ENCODE results near the gene SLC46A3.
"Not testable (repeated sequence)": the region's sequence is repeated elsewhere in the genome, so short reads cannot be mapped to it uniquely, and the experiment has no call there.

The SLC46A3 gene

GRCh38 chr13:28685892-28686291 lies 32.9 kb downstream of the SLC46A3 start:
- H3K79me2 ChIP-seq = no peaks in the 10 kb centered on the region
- no peaks in the 10 kb centered on the region for H3K27me3 ChIP-seq (ENCODE audit: control insufficient read depth, insufficient read depth, low read length)
- no peak overlapping the region for H2AFZ ChIP-seq
- TF ChIP-seq, protein P1, sequence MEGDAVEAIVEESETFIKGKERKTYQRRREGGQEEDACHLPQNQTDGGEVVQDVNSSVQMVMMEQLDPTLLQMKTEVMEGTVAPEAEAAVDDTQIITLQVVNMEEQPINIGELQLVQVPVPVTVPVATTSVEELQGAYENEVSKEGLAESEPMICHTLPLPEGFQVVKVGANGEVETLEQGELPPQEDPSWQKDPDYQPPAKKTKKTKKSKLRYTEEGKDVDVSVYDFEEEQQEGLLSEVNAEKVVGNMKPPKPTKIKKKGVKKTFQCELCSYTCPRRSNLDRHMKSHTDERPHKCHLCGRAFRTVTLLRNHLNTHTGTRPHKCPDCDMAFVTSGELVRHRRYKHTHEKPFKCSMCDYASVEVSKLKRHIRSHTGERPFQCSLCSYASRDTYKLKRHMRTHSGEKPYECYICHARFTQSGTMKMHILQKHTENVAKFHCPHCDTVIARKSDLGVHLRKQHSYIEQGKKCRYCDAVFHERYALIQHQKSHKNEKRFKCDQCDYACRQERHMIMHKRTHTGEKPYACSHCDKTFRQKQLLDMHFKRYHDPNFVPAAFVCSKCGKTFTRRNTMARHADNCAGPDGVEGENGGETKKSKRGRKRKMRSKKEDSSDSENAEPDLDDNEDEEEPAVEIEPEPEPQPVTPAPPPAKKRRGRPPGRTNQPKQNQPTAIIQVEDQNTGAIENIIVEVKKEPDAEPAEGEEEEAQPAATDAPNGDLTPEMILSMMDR (IDR thresholded peaks at IDR 0.05) = no peak
- H3K36me3 ChIP-seq (ENCODE audit: control insufficient read depth, insufficient read depth, low read length) = no peaks in the 10 kb centered on the region
- H3K9me3 ChIP-seq (ENCODE audit: control insufficient read depth, low read length) = no peaks in the 10 kb centered on the region
- H3K4me1 ChIP-seq = no peaks in the 10 kb centered on the region
- no peak overlapping the region for H3K4me3 ChIP-seq (ENCODE audit: low read depth, low read length)
- H3K27ac ChIP-seq = no peak overlapping the region
- no peak overlapping the region for H3K9ac ChIP-seq
- no peak overlapping the region for H3K4me2 ChIP-seq (ENCODE audit: low read length)

- TF ChIP-seq, protein P1 (IDR thresholded peaks at IDR 0.05) = no peak
These were observed 33.7 kb downstream of the SLC46A3 start for GRCh38 chr13:28685114-28685513.

DNA sequence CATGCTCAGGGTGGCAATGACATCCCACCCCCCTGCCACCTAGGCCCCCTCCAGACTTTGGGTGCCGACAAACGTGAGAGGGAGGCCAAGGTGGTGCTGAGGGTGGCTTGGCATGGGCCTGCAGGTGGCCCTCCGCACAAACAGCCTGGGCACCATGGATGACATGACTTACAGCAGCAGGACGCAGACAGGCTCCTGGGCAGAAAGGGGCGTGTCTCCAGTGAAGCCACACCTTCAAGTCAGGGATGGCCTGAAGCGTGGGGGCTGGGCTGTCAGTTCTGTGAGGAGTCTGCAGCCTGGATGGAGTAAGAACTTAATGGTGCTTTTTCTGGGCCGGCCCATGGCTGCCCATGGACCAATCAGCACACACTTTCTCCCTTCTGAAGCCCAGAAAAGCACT lies 34.5 kb downstream of the SLC46A3 start:
- no peaks in the 10 kb centered on the region for H3K36me3 ChIP-seq (ENCODE audit: control insufficient read depth, insufficient read depth, low read length)
- no peaks in the 10 kb centered on the region for H3K4me1 ChIP-seq
- no peaks in the 10 kb centered on the region for H3K27me3 ChIP-seq (ENCODE audit: control insufficient read depth, insufficient read depth, low read length)
- H3K9me3 ChIP-seq (ENCODE audit: control insufficient read depth, low read length) = no peaks in the 10 kb centered on the region
- no peak overlapping the region for H3K9ac ChIP-seq
- H3K4me3 ChIP-seq (ENCODE audit: low read depth, low read length) = no peak overlapping the region
- no peak overlapping the region for H2AFZ ChIP-seq
- no peak overlapping the region for H3K4me2 ChIP-seq (ENCODE audit: low read length)
- no peaks in the 10 kb centered on the region for H3K79me2 ChIP-seq
- TF ChIP-seq, protein P1 (IDR thresholded peaks at IDR 0.05) = no peak
- no peak overlapping the region for H3K27ac ChIP-seq

More at GRCh38 chr13:28685114-28685513, 33.7 kb downstream of the SLC46A3 start:
- Histone ChIP-seq H3K27me3 (ENCODE audit: control insufficient read depth, insufficient read depth, low read length) (no peaks in the 10 kb centered on the region), H3K79me2 (no peaks in the 10 kb centered on the region), H3K4me1 (no peaks in the 10 kb centered on the region), H3K9ac (no peak overlapping the region), H3K4me3 (ENCODE audit: low read depth, low read length) (no peak overlapping the region), H3K4me2 (ENCODE audit: low read length) (no peak overlapping the region), H3K36me3 (ENCODE audit: control insufficient read depth, insufficient read depth, low read length) (no peaks in the 10 kb centered on the region), H3K9me3 (ENCODE audit: control insufficient read depth, low read length) (no peaks in the 10 kb centered on the region), H2AFZ (no peak overlapping the region), H3K27ac (no peak overlapping the region)

DNA sequence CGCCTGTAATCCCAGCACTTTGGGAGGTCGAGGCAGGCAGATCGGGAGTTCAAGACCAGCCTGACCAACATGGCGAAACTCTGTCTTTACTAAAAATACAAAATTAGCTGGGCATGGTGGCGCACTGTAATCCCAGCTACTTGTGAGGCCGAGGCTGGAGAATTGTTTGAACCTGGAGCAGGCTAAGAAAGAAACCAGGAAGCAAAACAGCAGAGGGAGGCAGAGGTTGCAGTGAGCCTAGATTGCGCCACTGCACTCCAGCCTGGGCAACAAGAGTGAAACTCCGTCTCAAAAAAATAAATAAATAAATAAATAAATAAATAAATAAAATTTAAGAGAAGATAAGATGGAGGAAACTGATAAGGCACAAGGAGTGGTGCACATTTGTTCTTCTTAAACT lies 35.6 kb downstream of the SLC46A3 start:
- not testable (repeated sequence) for H3K79me2 ChIP-seq; H3K4me3 ChIP-seq (ENCODE audit: low read depth, low read length); H3K4me1 ChIP-seq; H2AFZ ChIP-seq; H3K27me3 ChIP-seq (ENCODE audit: control insufficient read depth, insufficient read depth, low read length); H3K9me3 ChIP-seq (ENCODE audit: control insufficient read depth, low read length); H3K4me2 ChIP-seq (ENCODE audit: low read length); H3K36me3 ChIP-seq (ENCODE audit: control insufficient read depth, insufficient read depth, low read length); H3K9ac ChIP-seq; H3K27ac ChIP-seq

- Histone ChIP-seq H3K27me3 (ENCODE audit: control insufficient read depth, insufficient read depth, low read length) (no peaks in the 10 kb centered on the region), H3K9me3 (ENCODE audit: control insufficient read depth, low read length) (no peaks in the 10 kb centered on the region), H3K4me2 (ENCODE audit: low read length) (no peak overlapping the region), H3K4me3 (ENCODE audit: low read depth, low read length) (no peak overlapping the region), H3K9ac (no peak overlapping the region), H3K36me3 (ENCODE audit: control insufficient read depth, insufficient read depth, low read length) (no peaks in the 10 kb centered on the region), H3K27ac (no peak overlapping the region), H2AFZ (no peak overlapping the region), H3K4me1 (no peaks in the 10 kb centered on the region), H3K79me2 (no peaks in the 10 kb centered on the region)
- TF ChIP-seq, protein P1 (IDR thresholded peaks at IDR 0.05) = no peak
These were observed 38.2 kb downstream of the SLC46A3 start for GRCh38 chr13:28680541-28680940.

All from parathyroid adenoma (tissue), 2 donors.